Aorta (tissue), 5 donors: ENCODE results near the gene HCN2. TPM values are rescaled to one million over a fixed set of nuclear protein-coding genes. Genes with fewer than 3 reads are reported as not detected.
"Not testable (repeated sequence)": the region's sequence is repeated elsewhere in the genome, so short reads cannot be mapped to it uniquely, and the experiment has no call there.

Experiments used
- ATAC-seq: fragments of 200-7000 bp; cut with Tn5 transposase; one replicate; pipeline ENCODE4 v1.9.1; 2022; ENCODE audit warnings: moderate library complexity; ENCODE audit not compliant: low FRiP score
- DNase-seq, 2 donors: peaks; one replicate each; pipeline ENCODE4 v3.0.0-alpha.2; 2020
- H3K27ac ChIP-seq, 2 donors: one replicate each; pipeline ENCODE4 v1.5.1; 2013; ENCODE audit warnings: low read length in 2 of 2, mild to moderate bottlenecking in 2 of 2, moderate library complexity in 2 of 2, control low read depth in 1 of 2, inconsistent platforms in 1 of 2, low read depth in 1 of 2
- H3K27me3 ChIP-seq, 2 donors: one replicate each; pipeline ENCODE4 v1.6.1; 2013; ENCODE audit warnings: control low read depth in 1 of 2, low read length in 1 of 2, mild to moderate bottlenecking in 1 of 2, moderate library complexity in 1 of 2; ENCODE audit not compliant: insufficient read depth in 2 of 2, control insufficient read depth in 1 of 2
- H3K36me3 ChIP-seq, 2 donors: one replicate each; pipeline ENCODE4 v1.6.1; 2013; ENCODE audit warnings: control low read depth in 1 of 2, low read length in 1 of 2, mild to moderate bottlenecking in 1 of 2; ENCODE audit not compliant: insufficient read depth in 2 of 2, control insufficient read depth in 1 of 2
- H3K4me1 ChIP-seq, 2 donors: one replicate each; pipeline ENCODE4 v1.6.1; 2013; ENCODE audit warnings: low read length in 2 of 2, control low read depth in 1 of 2, mild to moderate bottlenecking in 1 of 2, moderate library complexity in 1 of 2; ENCODE audit not compliant: insufficient read depth in 2 of 2, control insufficient read depth in 1 of 2
- H3K4me3 ChIP-seq, 2 donors: one replicate each; pipeline ENCODE4 v1.5.1; 2013; ENCODE audit warnings: low read length in 2 of 2, control low read depth in 1 of 2, mild to moderate bottlenecking in 1 of 2
- H3K9me3 ChIP-seq: one replicate; pipeline ENCODE4 v1.6.1; 2013; ENCODE audit warnings: mild to moderate bottlenecking, low read length; ENCODE audit not compliant: control insufficient read depth
- WGBS, 2 donors: extraction: QIAGEN DNeasy Blood & Tissue Kit; methylation state at CpG; one replicate each; pipeline ENCODE4 v1.1.7; 2013; 5-methylcytosine and 5-hydroxymethylcytosine counted together
- intact Hi-C, 2 donors: fragments of 100-400 bp; cut with DNase I; formaldehyde crosslinking; loops; one replicate each; pipeline versions ENCODE4 v1.14.2 to v1.15.0; 2022
- polyA plus RNA-seq, 2 donors: library from polyadenylated mRNA; stranded (reverse); fragments of 200-250 nt; gene quantifications; one replicate each; pipeline ENCODE4 v1.2.3, GENCODE V29; 2013
- total RNA-seq, 2 donors: library from RNA; stranded (reverse); fragmentation: NEBNext Ultra II Directional; extraction: Animal tissue kit (Norgen Biotek cat#: 25700); gene quantifications; one replicate each; pipeline ENCODE4 v1.2.1, GENCODE V29; 2021
- donor health status: healthy with polysubstance abuse.
- donor health status: Bipolar disorder and iron deficiency.
- donor health status: DM: no; HTN: no; CAD: no.
- donor health status: DM: no; HTN: no; CAD: no.
- donor health status: DM: yes; HTN: yes; CAD: no.

Gene HCN2
- total and polyA plus RNA-seq, 4 donors, result 0.08 to 0.30 (median 0.16) TPM

DNA sequence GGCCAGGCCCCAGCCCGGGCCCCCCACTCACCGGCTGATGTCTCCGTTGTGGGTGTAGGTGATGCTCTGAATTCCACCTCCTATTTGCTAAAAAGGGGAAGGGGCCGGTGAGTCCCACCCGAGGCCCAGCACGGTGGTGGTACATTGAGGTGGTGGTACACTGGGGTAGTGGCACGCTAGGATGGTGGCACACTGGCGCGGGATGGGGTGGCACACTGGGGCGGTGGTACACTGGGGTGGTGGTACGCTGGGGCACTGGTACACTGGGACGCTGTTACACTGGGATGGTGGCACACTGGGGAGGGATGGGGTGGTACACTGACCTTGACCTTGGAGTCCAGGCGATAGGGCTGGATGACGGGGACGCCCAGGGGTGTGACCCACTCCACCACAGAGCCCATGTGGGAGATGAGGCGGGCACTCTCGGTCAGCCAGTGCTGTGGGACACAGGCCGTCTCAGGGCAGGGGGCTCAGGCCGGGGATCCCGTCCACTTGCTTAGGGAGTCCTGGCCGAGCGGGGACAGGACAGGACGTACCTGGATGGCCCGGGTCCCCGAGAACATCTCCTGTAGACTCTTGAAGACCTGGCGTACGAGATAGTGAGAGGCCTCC is 29.1 kb downstream of the HCN2 start:
- WGBS, 2 donors, result 95 to 98% methylated on average over 27 of the region's 27 CpGs
- Histone ChIP-seq H3K27me3 (no peaks in the 10 kb centered on the region), H3K9me3 (no peaks in the 10 kb centered on the region), H3K36me3 (peaks cover 0 to 8% of the 10 kb centered on the region in 2 donors), H3K4me3 (no peak overlapping the region), H3K4me1 (no peaks in the 10 kb centered on the region), H3K27ac (no peak overlapping the region)
- ATAC-seq (no peak), DNase-seq (no peak)
- intact Hi-C loops, result no loop called here

DNA sequence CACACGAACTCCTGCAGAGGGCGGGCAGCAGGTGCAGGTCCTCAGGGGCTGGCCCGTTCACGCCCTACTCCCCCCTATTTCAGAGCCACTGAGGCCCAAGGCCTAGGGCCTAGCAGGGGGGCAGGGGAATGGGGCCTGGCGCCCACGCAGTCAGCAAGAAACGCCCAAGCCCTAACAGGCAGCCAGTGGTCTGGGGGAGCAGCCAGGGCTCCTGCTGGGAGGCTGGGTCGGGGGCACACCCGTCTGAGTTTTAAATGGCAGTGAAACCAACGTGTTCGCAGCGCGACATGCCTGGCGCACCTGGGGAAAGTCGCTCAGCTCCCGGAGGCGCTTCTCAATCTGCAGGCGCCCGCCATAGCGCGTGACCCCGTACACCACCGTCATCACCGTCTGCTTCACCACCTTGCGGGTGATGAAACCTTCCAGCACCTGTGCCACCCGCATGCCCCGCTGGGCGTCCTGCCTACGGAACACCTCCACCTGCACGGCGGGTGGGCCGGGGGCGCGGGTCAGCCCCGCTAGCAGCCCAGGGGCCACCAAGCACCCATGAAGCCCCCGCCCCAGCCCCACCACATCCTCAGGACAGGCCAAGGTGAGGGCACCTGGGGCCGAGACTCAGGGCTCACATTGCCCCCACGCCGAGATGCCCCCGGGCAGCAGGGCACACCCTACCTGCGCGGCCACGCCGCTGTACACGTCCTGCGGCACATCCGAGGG is 29.8 kb downstream of the HCN2 start:
- WGBS, 2 donors, result 95 to 97% methylated on average over 46 to 47 of the region's 47 CpGs
- ATAC-seq, result no peak
- intact Hi-C loops, result no loop called here
- no peaks in the 10 kb centered on the region for H3K4me1 ChIP-seq
- no peak overlapping the region for H3K27ac ChIP-seq
- no peak for DNase-seq
- H3K36me3 ChIP-seq, result peaks cover 0 to 8% of the 10 kb centered on the region in 2 donors
- H3K4me3 ChIP-seq, result no peak overlapping the region
- no peaks in the 10 kb centered on the region for H3K9me3 ChIP-seq
- no peaks in the 10 kb centered on the region for H3K27me3 ChIP-seq

DNA sequence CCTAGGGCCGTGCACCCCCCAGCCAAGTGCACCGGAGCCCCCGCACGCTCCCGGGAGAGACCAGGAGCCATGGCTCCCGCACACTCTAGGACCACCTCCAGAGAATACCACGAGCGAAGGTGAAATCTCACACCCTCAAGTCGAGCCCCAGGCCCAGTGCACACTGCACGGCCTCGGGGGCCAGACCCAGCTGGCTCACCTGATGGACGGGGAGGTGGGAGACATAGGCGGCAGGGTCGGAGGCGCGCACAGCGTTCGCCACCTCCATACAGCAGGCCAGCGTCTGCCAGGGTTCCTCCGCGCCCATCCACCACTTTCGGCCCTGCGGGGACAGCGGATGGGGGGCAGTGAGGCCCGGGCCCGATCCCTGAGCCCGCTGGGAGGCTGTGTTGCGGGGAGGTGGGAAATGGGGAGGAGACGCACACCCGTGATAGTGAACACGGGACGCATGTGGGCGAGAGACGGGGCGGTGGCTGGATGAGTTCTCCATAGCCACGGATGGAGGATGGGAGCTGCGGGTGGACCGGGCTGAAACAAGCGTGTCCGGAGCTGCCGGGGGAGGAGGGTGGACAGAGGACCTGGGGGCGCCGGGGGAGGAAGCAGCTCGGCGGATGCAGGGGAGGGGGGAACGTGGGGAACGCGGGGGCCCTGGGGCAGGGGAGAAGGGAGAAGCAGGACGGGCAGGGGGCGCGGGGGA is 30.6 kb downstream of the HCN2 start:
- H3K27me3 ChIP-seq, result no peaks in the 10 kb centered on the region
- WGBS, 2 donors, result 94% methylated on average over 38 to 51 of the region's 51 CpGs
- no peak for ATAC-seq
- intact Hi-C loops, result no loop called here
- no peak for DNase-seq
- no peak overlapping the region for H3K27ac ChIP-seq
- H3K9me3 ChIP-seq, result no peaks in the 10 kb centered on the region
- H3K4me3 ChIP-seq, result no peak overlapping the region
- no peaks in the 10 kb centered on the region for H3K4me1 ChIP-seq
- H3K36me3 ChIP-seq, result peaks cover 0 to 8% of the 10 kb centered on the region in 2 donors

DNA sequence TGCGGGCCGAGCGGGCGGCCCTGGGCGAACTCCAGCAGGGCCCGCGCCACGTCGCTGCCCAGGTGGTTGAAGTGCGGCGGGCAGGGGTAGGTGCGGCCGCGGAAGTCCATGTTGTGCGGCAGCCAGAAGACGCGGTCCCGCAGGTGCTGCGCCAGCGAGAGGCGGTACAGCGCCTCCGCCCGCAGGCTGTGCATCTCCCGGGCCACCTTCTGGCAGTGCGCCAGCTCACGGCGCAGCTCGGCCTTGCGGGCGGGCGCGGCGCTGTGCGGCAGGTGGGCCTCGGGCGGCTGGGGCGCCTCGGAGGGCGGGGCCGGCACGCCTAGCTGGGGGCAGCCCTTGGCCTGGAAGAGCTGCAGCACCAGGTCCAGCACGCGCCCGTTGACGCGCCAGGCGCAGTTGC is 31.5 kb downstream of the HCN2 start:
- intact Hi-C loops, H3K36me3 ChIP-seq: not testable (repeated sequence)
- WGBS, 2 donors, result 97 to 98% methylated on average over 43 to 48 of the region's 48 CpGs

DNA sequence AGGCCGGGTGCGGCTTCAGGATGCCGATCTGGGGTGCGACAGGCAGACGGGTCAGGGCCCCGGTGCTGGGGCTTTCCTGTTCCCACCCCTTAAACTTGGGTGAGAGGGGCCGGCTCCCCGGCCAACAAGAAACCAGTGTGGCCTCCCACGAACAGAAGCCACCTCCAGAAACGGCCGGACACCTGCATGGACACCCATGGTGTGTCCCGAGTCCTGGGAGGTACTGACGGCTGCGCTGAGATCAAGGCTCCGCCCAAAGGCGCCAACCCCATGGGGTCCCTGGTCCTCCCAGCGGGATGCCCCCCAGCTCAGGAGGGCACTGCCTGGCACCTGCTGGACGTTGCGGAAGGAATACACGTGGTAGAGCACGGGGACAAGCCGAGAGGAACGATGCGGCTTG is 32.1 kb downstream of the HCN2 start:
- WGBS, 2 donors, result 92% methylated on average over 24 of the region's 24 CpGs
- Histone ChIP-seq H3K4me1 (no peaks in the 10 kb centered on the region), H3K27me3 (no peaks in the 10 kb centered on the region), H3K4me3 (no peak overlapping the region), H3K9me3 (no peaks in the 10 kb centered on the region), H3K36me3 (peaks cover 0 to 8% of the 10 kb centered on the region in 2 donors), H3K27ac (no peak overlapping the region)
- intact Hi-C loops, result no loop called here
- DNase-seq (no peak), ATAC-seq (no peak)

More for the DNA sequence above, 31.5 kb downstream of the HCN2 start:
- H3K4me3 ChIP-seq, H3K27me3 ChIP-seq, H3K9me3 ChIP-seq, DNase-seq, H3K27ac ChIP-seq, H3K4me1 ChIP-seq, ATAC-seq: not testable (repeated sequence)

DNA sequence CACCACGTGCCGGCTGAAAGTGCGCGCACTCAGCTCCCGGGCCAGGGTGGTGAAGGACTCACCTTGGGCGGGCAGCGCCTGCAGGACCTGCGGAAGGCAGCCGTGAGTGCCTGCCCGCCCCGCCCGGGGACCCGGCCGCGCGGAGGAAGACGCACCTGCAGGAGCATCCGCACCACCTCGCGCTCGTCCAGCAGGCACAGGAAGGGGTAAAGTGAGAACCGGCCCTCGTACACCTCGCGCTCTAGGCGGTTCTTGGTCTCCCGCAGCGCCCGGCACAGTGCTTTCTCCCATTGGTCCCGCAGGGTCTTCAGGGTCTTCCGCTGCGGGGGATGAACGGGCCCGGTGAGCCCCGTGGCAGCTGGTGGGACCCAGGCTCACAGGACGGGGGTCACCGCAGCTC is 33.0 kb downstream of the HCN2 start:
- H3K27me3 ChIP-seq, result no peaks in the 10 kb centered on the region
- no peaks in the 10 kb centered on the region for H3K9me3 ChIP-seq
- H3K4me3 ChIP-seq, result no peak overlapping the region
- H3K27ac ChIP-seq, result no peak overlapping the region
- DNase-seq (no peak), ATAC-seq (no peak)
- WGBS, 2 donors, result 96 to 97% methylated on average over 25 to 37 of the region's 37 CpGs
- peaks cover 0 to 8% of the 10 kb centered on the region in 2 donors for H3K36me3 ChIP-seq
- H3K4me1 ChIP-seq, result no peaks in the 10 kb centered on the region
- intact Hi-C loops, result no loop called here

DNA sequence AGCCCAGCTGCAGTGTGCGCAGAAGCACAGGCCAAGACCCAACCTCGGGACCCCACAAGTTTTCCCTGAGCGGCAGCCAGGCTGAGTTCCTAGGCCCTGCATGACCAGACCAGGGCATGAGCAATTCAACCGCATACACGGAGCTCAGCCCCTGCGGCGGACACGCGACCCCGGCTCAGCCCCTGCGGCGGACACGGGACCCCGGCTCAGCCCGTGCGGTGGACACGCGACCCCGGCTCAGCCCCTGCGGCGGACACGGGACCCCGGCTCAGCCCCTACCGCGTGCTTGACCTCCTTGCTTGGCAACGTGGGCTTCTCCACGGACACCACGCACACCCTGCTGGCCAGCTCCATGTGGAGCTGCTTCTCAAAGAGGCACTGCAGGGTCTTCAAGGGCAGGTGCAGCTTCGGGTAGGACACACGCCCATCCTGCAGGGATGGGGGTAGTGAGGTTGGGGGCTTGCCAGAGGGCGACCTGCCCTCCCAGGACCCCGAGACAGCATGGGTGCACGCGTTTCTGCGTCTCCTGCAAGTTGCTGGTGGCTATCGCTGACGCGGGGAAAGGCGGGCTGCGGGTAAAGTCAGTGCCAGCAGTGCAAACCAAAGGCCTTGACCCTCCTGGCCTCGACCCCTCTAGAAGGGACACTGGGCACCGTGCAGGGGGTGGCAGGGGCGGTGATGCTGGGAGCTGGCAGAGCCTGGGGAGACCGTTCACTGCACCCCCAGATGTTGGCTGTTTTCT is 33.7 kb downstream of the HCN2 start:
- no peaks in the 10 kb centered on the region for H3K9me3 ChIP-seq
- peaks cover 0 to 8% of the 10 kb centered on the region in 2 donors for H3K36me3 ChIP-seq
- no peaks in the 10 kb centered on the region for H3K27me3 ChIP-seq
- intact Hi-C loops, result no loop called here
- no peak overlapping the region for H3K27ac ChIP-seq
- DNase-seq (no peak), ATAC-seq (no peak)
- H3K4me3 ChIP-seq, result no peak overlapping the region
- WGBS, 2 donors, result 93 to 96% methylated on average over 42 to 44 of the region's 44 CpGs
- no peaks in the 10 kb centered on the region for H3K4me1 ChIP-seq

DNA sequence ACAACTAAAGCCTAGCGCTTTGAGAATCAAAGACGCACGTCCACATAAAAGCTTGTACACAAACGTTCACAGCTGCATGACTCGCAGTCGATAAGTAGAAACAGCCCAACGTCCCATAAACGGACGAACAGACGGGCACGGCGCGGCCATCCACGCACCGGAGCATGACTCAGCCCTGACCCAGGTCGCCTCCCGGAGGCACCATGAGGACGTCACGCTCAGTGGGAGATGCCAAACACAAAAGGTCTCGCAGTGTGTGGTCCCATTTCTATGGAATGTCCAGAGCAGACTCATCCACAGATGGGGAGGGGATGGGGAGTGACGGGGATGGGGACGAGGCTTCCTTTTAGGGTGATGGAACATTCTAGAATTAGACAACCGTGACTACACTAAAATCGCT is 34.3 kb downstream of the HCN2 start:
- no peak for DNase-seq
- Histone ChIP-seq H3K27ac (no peak overlapping the region), H3K27me3 (no peaks in the 10 kb centered on the region), H3K4me3 (no peak overlapping the region), H3K9me3 (no peaks in the 10 kb centered on the region), H3K36me3 (peaks cover 0 to 8% of the 10 kb centered on the region in 2 donors), H3K4me1 (no peaks in the 10 kb centered on the region)
- no peak for ATAC-seq
- 78 to 79% methylated on average over 24 of the region's 24 CpGs for WGBS, 2 donors
- intact Hi-C loops, result no loop called here
